IMR-90 (cell line): ENCODE data around the gene ITPK1.

Experiments
- CEBPB ChIP-seq: IDR thresholded peaks from 2 replicates; pipeline ENCODE4 v1.6.1; 2012; ENCODE audit warnings: low read depth, low read length, improper control_type of control experiment
- CHD1 ChIP-seq: IDR thresholded peaks from 2 replicates; pipeline ENCODE4 v1.6.1; 2012; ENCODE audit warnings: low read depth, low read length, improper control_type of control experiment
- RAD21 ChIP-seq: IDR thresholded peaks from 2 replicates; pipeline ENCODE4 v1.6.1; 2012; ENCODE audit warnings: low read length, improper control_type of control experiment
- TF ChIP-seq, protein P1 (sequence below): conservative IDR thresholded peaks from 2 replicates; pipeline ENCODE4 v1.5.1; 2012; ENCODE audit warnings: mild to moderate bottlenecking, low read depth, low read length, improper control_type of control experiment

DNA sequence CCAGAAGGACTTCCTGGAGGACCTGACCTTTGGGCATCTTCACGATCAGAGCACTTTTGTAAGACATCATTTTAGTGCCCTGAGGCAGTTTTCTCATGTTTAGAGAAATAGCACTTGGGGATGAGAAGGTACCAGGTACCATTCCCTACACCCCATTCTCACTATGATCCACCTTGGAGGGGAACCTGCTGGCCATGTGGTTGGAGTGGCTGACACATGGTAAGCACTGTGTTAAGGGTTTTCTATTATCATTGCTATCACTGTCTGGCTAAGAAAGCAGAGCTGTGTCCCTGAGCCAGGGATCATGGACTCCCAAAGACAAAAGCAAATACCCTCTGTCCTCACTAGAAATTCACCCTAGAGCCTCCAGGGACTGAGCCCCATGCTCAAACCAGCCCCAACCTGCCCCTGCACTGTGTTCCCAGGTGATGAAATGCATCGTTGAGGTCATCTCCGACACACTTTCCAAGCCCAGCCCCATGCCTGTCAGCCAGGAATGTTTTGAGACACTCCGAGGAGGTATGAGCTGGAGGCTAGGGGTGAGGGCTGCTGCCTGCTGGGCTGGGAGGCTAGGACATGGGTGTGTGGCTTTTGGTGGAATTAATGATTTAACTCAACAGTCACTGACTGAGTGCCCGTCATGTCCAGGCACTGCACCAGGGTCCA, 189.4 kb downstream of the ITPK1 start:
- TF ChIP-seq CEBPB (no peak), RAD21 (no peak), CHD1 (no peak)
- TF ChIP-seq, protein P1, sequence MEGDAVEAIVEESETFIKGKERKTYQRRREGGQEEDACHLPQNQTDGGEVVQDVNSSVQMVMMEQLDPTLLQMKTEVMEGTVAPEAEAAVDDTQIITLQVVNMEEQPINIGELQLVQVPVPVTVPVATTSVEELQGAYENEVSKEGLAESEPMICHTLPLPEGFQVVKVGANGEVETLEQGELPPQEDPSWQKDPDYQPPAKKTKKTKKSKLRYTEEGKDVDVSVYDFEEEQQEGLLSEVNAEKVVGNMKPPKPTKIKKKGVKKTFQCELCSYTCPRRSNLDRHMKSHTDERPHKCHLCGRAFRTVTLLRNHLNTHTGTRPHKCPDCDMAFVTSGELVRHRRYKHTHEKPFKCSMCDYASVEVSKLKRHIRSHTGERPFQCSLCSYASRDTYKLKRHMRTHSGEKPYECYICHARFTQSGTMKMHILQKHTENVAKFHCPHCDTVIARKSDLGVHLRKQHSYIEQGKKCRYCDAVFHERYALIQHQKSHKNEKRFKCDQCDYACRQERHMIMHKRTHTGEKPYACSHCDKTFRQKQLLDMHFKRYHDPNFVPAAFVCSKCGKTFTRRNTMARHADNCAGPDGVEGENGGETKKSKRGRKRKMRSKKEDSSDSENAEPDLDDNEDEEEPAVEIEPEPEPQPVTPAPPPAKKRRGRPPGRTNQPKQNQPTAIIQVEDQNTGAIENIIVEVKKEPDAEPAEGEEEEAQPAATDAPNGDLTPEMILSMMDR: no peak
